ENCODE measurements around the gene GPR78.

GPR78 gene

DNA sequence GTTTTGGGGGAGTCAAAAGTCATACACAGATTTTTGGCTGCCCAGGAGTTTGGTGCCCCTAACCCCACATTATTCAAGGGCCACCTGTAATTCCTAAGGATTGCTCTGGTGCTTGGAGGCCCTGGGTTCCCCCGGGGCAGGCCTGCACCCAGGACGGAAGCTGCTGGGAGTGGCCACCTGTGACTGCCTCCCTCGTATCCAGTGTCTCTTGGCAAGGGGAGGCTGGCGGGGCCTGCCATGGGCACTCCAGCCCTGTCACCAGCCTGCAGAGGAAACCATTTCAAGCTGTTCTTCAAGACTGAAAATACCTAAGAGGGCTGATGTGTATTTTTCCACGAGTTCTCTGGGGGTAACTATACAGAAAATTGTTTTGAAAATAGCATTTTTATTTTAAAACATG is 24.5 kb upstream of the GPR78 start:
- no peak overlapping the region for H3K4me3 ChIP-seq (ENCODE audit: low read depth, low read length)
- no peaks in the 10 kb centered on the region for H3K36me3 ChIP-seq (ENCODE audit: insufficient read depth, low read length)
- H3K27ac ChIP-seq (ENCODE audit: low read depth, low read length), result no peak overlapping the region
- peaks cover 28% of the 10 kb centered on the region for H3K4me1 ChIP-seq (ENCODE audit: control insufficient read depth, insufficient read depth, low read length, unreplicated experiment)
- no peaks in the 10 kb centered on the region for H3K79me2 ChIP-seq (ENCODE audit: control insufficient read depth, insufficient read depth, low read length, unreplicated experiment)
- no peak overlapping the region for H2AFZ ChIP-seq (ENCODE audit: low read length, unreplicated experiment)
- no peaks in the 10 kb centered on the region for H3K27me3 ChIP-seq (ENCODE audit: insufficient read depth, low read length)

DNA sequence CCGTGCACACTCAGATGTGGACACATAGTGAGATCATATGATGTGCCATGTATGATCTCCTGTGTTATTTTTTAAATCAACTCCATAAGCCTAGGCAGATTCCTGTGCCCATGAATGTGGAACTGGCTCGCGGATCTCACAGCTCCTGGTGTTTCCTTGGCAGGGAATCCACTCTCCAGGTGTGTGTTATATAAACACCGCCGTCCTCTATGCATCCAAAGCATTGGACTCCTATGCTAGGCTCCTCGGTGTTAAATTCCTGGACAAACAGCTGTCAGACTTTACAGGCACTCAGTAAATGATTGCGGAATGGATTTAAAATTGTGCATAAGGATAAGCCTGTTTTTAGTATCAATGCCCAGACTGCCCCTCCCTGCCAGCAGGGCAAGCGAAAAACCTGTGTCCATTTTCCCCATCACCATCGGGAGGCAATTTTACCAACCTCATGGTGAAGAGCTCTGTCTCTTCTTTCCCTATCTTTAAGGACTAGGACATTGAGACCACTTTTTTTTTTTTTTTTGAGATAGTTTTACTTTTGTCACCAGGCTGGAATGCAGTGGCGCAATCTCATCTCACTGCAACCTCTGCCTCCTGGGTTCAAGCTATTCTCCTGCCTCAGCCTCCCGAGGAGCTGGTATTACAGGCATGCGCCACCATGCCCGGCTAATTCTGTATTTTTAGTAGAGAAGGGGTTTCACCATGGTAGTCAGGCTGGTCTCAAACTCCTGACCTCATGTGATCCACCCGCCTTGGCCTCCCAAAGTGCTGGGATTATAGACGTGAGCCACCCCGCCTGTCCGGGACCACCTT is 23.6 kb upstream of the GPR78 start:
- no peaks in the 10 kb centered on the region for H3K79me2 ChIP-seq (ENCODE audit: control insufficient read depth, insufficient read depth, low read length, unreplicated experiment)
- no peak overlapping the region for H3K4me3 ChIP-seq (ENCODE audit: low read depth, low read length)
- no peaks in the 10 kb centered on the region for H3K36me3 ChIP-seq (ENCODE audit: insufficient read depth, low read length)
- peaks cover 31% of the 10 kb centered on the region for H3K4me1 ChIP-seq (ENCODE audit: control insufficient read depth, insufficient read depth, low read length, unreplicated experiment)
- no peak overlapping the region for H3K27ac ChIP-seq (ENCODE audit: low read depth, low read length)
- no peak overlapping the region for H2AFZ ChIP-seq (ENCODE audit: low read length, unreplicated experiment)
- no peaks in the 10 kb centered on the region for H3K27me3 ChIP-seq (ENCODE audit: insufficient read depth, low read length)

DNA sequence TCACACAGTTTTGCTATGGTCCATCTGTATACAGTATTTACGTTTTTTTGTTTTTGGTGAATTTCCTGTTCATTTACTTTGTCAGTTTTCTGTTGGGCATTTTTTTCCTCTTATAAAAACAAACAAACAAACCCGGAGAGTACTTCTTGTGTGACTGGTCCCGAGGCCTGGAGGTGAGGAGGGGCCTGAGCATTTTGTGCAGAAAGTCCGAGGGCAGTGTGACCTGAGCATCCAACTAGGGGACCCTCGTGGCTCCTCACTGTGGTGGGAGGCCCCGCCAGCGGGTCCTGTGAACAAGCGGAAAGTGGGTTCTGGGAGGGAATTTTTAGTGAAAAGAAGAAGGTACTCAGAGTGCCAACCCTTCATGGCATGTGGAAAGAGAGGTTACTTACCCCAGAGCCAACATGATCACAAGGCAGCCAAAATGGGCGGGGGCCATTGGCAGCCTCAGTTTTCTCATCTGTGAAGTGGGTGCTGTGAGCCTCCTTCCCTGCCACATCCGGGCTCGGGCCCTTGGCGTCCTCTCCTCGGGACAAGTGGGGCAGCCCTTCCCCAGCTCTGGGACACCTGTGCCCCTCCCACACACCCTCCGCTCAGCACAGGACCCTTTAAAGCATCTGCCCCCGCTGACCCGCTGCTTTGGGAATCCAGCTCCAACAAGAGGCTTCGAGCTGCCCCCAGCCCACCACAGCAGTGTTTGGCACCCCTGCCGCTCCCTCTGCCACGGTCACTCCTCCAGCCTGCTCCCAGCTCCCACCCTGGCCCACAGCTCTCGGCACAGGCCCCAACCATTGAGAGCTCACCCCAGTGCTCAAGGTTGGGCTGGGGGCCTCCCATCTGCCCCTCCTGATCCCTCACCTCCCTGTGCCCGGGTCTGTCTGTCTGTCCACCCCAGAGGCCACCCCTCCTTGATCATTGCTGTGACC is 22.8 kb upstream of the GPR78 start:
- no peak overlapping the region for H3K27ac ChIP-seq (ENCODE audit: low read depth, low read length)
- H3K27me3 ChIP-seq (ENCODE audit: insufficient read depth, low read length), result no peaks in the 10 kb centered on the region
- peaks cover 31% of the 10 kb centered on the region for H3K4me1 ChIP-seq (ENCODE audit: control insufficient read depth, insufficient read depth, low read length, unreplicated experiment)
- H2AFZ ChIP-seq (ENCODE audit: low read length, unreplicated experiment), result no peak overlapping the region
- H3K79me2 ChIP-seq (ENCODE audit: control insufficient read depth, insufficient read depth, low read length, unreplicated experiment), result no peaks in the 10 kb centered on the region
- no peaks in the 10 kb centered on the region for H3K36me3 ChIP-seq (ENCODE audit: insufficient read depth, low read length)
- no peak overlapping the region for H3K4me3 ChIP-seq (ENCODE audit: low read depth, low read length)

DNA sequence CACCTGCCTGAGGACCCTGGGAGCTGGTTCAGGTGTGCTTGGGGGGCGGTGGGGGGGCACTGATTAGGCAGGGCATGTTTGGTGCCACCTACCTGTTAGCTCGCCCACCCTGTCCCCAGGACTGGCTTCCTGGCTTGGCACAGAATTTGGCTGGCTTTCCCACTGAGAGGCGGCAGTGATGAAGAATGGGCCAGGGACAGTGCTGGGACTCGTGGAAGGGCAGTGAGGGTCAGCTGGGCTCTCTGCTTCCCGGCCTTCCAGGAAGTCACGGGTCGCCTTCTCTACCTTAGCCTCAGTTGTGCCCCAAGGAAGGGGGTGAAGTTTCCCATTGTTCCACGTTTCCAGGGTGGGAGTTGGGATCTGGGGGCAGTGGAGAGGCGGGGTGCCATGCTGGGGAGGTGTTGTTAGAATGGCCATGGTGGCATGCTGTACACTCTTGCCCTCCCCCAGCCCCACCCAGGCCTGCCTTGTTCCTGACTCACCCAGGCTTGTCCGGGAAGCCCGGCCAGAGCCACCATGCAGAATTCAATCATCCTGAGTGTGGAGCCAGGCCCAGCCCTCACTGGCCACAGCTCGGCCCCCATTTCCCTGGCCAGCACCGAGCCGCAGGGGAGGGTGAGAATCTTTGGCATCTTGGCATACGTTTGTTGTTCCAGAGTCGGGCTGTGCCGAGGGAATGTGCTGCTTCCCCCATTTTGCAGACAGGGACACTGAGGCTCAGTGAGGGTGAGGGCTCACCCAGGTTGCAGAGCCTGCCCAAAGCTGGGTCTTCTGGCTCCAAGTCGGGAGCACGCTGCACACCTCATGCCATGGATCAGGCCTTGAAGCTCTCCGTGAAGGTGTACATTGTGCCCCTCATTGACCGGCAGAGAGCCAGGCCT is 21.9 kb upstream of the GPR78 start:
- Histone ChIP-seq H3K79me2 (ENCODE audit: control insufficient read depth, insufficient read depth, low read length, unreplicated experiment) (no peaks in the 10 kb centered on the region), H3K27ac (ENCODE audit: low read depth, low read length) (no peak overlapping the region), H2AFZ (ENCODE audit: low read length, unreplicated experiment) (no peak overlapping the region), H3K36me3 (ENCODE audit: insufficient read depth, low read length) (no peaks in the 10 kb centered on the region), H3K4me3 (ENCODE audit: low read depth, low read length) (no peak overlapping the region), H3K27me3 (ENCODE audit: insufficient read depth, low read length) (no peaks in the 10 kb centered on the region), H3K4me1 (ENCODE audit: control insufficient read depth, insufficient read depth, low read length, unreplicated experiment) (peaks cover 31% of the 10 kb centered on the region)

DNA sequence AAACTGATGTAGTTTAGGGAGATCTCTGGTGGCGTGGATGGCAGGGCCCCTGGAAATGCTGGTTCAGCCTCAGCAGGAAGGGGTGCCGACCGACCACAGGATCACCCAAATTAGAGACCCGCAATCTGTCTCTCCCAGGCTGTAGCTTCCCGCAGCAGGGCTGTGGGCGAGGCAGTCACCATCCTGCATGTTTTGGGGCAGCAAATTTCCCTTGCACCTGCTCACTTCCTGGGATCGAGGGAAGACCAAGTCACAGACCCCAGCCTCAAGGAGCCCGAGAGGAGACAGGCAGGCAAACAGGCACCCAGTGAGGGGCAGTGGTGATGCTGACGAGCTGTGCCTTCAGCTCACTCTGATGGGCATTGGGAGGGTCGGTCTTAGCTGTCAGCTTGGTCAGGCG is 21.2 kb upstream of the GPR78 start:
- Histone ChIP-seq H2AFZ (ENCODE audit: low read length, unreplicated experiment) (no peak overlapping the region), H3K27ac (ENCODE audit: low read depth, low read length) (no peak overlapping the region), H3K4me3 (ENCODE audit: low read depth, low read length) (no peak overlapping the region), H3K4me1 (ENCODE audit: control insufficient read depth, insufficient read depth, low read length, unreplicated experiment) (peaks cover 31% of the 10 kb centered on the region), H3K36me3 (ENCODE audit: insufficient read depth, low read length) (no peaks in the 10 kb centered on the region), H3K79me2 (ENCODE audit: control insufficient read depth, insufficient read depth, low read length, unreplicated experiment) (no peaks in the 10 kb centered on the region), H3K27me3 (ENCODE audit: insufficient read depth, low read length) (no peaks in the 10 kb centered on the region)

DNA sequence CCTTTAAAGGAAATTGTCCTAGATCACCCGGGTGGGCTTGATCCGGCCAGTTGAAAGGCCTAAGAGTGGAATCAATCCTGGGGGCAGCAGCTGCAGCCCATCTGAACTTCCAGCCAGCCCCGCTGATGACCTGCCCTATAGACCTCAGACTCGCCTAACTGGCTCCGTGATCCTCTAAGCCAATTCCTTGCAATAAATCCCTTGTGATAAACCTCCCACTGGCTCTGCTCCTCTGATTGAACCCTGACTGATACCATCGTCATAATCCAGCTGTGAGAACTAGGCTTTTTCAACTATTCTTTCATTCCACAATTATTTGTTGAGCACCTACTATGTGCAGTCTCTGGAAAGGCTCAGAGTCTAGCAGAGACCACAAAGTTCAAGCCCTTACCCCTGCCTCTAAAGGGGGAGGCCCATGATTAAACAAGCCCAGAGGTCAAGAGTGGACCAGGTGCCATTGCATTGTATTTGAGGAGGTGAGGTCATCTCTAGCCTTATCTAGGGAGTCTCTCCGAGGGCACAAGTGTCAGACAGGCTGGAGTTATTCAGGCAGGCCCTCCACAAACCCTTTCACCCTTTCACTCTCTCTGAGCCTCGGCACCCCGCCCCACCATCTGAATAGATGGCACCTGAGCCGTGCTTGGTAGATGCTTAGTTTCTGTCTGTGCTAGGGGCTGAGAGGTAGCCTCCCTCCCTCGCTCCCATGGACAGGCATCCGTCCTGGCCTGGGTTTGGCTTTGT is 20.5 kb upstream of the GPR78 start:
- H3K27ac ChIP-seq (ENCODE audit: low read depth, low read length), result no peak overlapping the region
- H3K4me1 ChIP-seq (ENCODE audit: control insufficient read depth, insufficient read depth, low read length, unreplicated experiment), result peaks cover 31% of the 10 kb centered on the region
- H3K27me3 ChIP-seq (ENCODE audit: insufficient read depth, low read length), result no peaks in the 10 kb centered on the region

DNA sequence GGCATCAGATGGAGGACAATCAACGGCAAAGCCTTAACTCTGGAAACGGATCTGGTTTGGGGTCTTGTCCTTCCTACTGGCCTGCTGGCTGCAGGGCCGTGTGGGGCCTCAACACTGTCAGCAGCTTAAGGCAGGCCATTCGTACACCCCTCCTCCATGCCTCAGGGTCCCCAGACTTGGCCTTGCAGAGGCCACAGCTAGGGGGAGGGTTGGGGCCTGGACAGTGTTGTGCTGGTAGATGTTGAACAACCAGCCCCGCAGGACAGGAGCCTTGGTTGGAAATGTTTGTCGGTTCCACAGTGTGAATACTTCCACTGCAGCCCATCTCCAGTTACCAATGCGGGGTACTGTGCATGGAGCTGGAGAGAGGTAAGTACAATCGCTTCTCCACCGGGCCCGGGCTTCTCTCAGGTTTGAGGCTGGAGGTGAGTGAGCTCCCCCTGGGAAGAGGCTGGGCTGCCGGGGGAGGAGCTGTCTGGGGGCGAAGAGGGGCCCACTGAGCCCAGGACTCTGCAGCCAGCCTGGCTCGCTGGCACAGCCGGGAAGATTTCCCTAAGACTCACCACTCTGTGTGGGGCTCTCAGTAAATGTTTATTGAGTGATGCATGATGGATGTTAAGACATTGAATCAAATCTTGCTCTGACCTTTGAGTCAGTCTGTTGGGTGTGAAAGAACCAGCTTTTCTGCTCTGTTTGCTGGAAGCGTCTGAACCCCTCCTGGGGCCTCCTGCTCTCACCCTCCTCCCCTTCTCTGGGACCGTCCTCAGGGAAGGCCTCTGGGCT is 19.7 kb upstream of the GPR78 start:
- Histone ChIP-seq H3K36me3 (ENCODE audit: insufficient read depth, low read length) (no peaks in the 10 kb centered on the region), H3K4me1 (ENCODE audit: control insufficient read depth, insufficient read depth, low read length, unreplicated experiment) (peaks cover 31% of the 10 kb centered on the region), H3K79me2 (ENCODE audit: control insufficient read depth, insufficient read depth, low read length, unreplicated experiment) (no peaks in the 10 kb centered on the region), H2AFZ (ENCODE audit: low read length, unreplicated experiment) (no peak overlapping the region), H3K27ac (ENCODE audit: low read depth, low read length) (no peak overlapping the region), H3K4me3 (ENCODE audit: low read depth, low read length) (no peak overlapping the region), H3K27me3 (ENCODE audit: insufficient read depth, low read length) (no peaks in the 10 kb centered on the region)

More for the DNA sequence above, 20.5 kb upstream of the GPR78 start:
- no peaks in the 10 kb centered on the region for H3K36me3 ChIP-seq (ENCODE audit: insufficient read depth, low read length)
- H3K4me3 ChIP-seq (ENCODE audit: low read depth, low read length), result no peak overlapping the region
- no peak overlapping the region for H2AFZ ChIP-seq (ENCODE audit: low read length, unreplicated experiment)
- no peaks in the 10 kb centered on the region for H3K79me2 ChIP-seq (ENCODE audit: control insufficient read depth, insufficient read depth, low read length, unreplicated experiment)

DNA sequence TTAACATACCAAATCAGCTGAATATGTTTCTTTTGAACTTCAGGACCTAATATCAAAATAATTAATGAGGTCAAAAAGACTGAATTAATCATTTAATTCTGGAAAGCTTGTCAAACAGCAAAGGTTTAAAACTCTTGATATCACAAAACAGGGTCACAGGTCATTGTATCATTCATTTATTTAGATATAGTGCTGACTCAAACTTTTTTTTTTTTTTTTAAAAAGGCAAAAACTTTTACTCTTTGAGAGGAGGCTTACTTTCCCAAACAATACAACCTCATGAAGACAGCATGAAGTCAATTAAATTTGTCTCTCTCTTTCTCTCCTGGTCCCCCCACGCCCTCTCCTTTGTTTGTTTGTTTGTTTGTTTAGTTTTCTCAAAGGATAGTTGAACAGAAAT is 15.6 kb upstream of the GPR78 start:
- H3K4me1 ChIP-seq (ENCODE audit: control insufficient read depth, insufficient read depth, low read length, unreplicated experiment), result peaks cover 9% of the 10 kb centered on the region
- no peaks in the 10 kb centered on the region for H3K79me2 ChIP-seq (ENCODE audit: control insufficient read depth, insufficient read depth, low read length, unreplicated experiment)
- no peak overlapping the region for H2AFZ ChIP-seq (ENCODE audit: low read length, unreplicated experiment)
- H3K27ac ChIP-seq (ENCODE audit: low read depth, low read length), result no peak overlapping the region
- no peak overlapping the region for H3K4me3 ChIP-seq (ENCODE audit: low read depth, low read length)
- H3K36me3 ChIP-seq (ENCODE audit: insufficient read depth, low read length), result no peaks in the 10 kb centered on the region
- peaks cover 5% of the 10 kb centered on the region; the same call in 1 of the 2 replicates for H3K27me3 ChIP-seq (ENCODE audit: insufficient read depth, low read length)

DNA sequence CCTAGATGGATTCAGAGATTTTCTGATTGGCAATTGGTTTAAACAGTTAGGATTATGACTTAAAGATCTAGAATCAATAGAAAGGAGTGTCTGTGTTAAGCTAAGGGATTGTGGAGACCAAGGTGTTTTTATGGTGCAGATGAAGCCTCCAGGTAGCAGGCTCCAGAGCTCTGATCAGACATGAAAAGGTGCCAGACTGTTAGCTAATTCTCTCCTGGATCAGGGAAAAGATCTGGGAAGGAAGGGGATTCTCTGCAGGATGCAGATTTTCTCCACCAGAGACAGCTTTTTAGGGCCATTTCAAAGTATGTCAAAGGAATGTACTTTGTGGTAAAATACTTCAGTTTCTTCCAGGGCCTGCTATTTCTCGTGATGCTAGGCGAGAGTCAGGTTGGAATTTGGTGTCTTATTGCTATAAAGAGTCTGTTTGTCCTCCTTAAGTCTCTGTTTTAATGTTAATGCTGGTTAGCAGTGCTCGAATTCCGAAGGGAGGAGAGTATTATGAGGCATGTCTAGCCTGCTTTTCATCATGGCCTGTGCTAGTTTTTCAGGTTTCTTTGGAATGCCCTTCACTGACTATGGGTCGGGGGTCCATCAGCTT is 12.0 kb upstream of the GPR78 start:
- no peak overlapping the region for H3K27ac ChIP-seq (ENCODE audit: low read depth, low read length)
- no peaks in the 10 kb centered on the region for H3K36me3 ChIP-seq (ENCODE audit: insufficient read depth, low read length)
- no peaks in the 10 kb centered on the region for H3K79me2 ChIP-seq (ENCODE audit: control insufficient read depth, insufficient read depth, low read length, unreplicated experiment)
- H2AFZ ChIP-seq (ENCODE audit: low read length, unreplicated experiment), result no peak overlapping the region
- H3K4me1 ChIP-seq (ENCODE audit: control insufficient read depth, insufficient read depth, low read length, unreplicated experiment), result no peaks in the 10 kb centered on the region
- H3K4me3 ChIP-seq (ENCODE audit: low read depth, low read length), result no peak overlapping the region
- H3K27me3 ChIP-seq (ENCODE audit: insufficient read depth, low read length), result peaks cover 9% of the 10 kb centered on the region; the same call in 1 of the 2 replicates

All from ACC112 (cell line).